Stimulated activated CD4-positive, alpha-beta T cell treated with anti-CD3 and anti-CD28 coated beads, Interleukin-1b, Interleukin-23, amount 100 ng/mL, for 24 hours (primary cell): ENCODE data around the gene OGFOD3.

Experiments used
- DNase-seq, 4 experiments: peaks; one replicate each; pipeline ENCODE4 v3.0.0-alpha.2; 2020; ENCODE audit warnings: low read depth in 4 of 4, low spot score in 1 of 4

Gene OGFOD3

DNA sequence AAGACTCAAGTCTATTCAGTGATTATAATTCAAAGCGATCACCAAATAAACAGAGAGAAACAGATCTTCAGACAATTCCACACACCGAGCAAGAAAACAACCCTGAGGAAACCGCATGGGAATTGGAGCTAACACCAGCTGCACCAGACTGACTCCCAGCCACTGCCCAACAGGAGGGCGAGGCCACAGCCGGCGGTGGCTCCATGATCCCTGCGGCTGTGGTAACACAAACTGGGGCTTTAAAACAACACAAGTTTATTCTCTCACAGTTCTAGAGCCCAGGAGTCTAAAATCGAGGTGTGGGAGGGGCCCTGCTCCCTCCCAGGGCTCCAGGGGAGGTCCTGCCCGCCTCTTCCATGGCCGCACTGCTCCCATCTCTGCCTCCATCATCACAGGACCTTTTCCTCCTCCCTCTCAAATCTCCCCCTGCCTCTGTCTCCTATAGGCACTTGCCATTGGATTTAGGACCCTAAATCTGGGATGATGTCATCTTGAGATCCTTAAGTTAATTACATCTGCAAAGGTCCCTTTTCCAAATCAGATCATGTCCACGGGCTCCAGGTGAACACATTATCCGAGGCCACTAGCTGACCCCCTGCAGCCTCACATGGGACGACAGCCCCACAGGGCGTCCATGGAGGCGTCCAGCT lies 10.0 kb downstream of the OGFOD3 start:
- no peak for DNase-seq

DNA sequence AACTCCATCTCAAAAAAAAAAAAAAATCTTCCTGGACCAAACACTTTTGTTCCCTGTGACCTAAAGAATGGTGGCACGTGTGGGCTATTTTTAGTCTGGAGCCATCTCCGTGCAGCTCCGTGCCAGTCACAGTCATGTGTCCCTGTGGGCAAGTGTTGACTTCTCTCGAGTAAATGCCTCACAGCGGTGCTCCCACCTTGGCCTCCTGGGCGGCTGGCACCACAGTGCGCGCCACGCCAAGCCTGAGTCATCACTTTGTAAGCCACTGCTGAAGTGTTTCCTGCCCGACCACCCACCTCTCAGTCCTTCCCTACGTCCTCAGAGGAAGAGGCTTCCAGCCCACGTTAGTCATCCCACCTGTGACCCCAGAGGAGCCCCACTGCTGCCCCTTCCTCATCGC lies 11.1 kb downstream of the OGFOD3 start:
- no peak for DNase-seq

DNA sequence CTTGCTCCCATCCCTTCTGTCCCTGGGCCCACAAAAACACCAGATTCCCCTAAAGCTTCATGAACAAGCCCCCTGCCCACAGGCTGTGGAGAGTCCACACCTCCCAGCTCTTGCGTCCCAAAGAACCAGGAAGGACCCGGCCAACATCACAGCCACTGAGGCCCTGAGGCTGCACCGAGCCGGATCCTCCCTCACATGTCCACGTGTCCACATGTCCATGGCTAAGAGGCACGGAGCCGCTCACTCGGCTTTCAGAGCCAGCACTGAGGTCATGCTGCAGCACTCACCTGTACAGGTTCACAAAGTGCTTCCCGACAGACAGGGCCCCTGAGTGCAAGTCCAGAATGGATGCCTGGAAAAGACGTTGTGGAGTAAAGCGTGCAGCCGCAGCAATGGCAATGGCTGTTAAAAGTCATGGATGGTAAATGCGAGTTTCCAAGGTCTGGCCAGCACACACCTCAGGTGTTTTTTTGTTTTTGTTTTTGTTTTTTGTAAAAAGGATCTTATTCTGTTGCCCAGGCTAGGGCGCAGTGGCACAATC lies 12.2 kb downstream of the OGFOD3 start:
- DNase-seq, result no peak

DNA sequence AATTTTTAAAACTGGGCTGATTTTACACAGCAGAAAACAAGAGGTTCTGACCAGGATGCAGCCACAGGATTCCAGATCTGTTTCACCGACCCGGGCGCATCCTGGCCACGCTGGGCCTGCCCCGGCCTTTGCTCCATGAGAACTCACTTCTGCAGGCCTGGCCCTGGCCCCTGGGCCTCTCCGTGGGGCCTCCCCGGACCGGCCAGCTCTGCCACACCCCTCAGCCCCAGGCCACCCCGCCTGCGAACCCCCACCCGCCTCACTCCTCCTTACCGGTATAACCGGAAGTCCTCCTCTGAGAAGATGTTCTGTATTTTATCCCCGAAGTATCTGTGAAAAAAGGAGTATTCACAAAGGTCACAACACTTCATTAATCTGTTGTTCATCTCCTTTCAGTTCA lies 13.3 kb downstream of the OGFOD3 start:
- no peak for DNase-seq

DNA sequence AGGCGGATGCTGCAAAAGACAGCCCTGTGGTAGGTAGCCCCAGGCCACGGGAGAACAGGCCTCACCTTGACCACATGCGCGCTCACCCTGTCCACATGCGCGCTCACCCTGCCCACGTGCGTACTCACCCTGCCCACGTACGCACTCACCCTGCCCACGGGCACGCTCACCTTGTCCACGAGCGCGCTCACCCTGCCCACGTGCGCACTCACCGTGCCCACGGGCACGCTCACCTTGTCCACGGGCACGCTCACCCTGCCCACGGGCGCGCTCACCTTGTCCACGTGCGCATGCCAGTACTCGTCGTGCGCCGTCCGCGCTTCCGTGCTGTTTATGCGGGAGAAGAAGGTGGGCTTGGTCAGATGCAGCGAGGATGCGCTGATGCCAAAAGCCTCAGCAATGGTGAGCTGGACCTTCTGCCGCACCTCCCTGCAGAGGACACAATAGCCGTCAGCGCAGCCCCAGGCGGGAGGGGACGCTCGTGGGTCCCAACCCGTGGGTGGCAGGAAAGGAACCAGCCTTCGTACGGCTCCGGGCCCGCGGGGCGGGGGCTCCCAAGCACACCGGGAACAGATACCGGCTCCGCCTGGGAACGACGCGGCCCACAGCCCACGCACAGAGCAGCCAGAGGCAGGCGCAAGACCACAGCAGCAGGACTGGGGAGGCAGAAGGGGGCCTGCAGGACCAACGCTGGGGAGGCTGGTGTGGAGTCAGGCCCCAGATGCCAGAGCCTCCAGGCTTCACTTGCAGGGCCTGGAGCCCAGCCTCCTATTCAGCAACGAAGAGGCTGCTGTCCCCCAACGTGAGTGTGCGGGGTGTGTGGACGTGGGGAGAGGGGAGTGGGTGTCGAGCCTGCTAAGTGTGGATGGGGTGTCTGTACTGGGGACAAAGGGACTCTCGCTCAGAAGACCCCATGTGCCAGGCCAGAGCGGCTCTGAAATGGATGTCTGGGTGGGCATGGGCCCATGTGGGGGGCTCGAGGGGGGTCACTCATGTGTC lies 14.4 kb downstream of the OGFOD3 start:
- DNase-seq, result no peak

DNA sequence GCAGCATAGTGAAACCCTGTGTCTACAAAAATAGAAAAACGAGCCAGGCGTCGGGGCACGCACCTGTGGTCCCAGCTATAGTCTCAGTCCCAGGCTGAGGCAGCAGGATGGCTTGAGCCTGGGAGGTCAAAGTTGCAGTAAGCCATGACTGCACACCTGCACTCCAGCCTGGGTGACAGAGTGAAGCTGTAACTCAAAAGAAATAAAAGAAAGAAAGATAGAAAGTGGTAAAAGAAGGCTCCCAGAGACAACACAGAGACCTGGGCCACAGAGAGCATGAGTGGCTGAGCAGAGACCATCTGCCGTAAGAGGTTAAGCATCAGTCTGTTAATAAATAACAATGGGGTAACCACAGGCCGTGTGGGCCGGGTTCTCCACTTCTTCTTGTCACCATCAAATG lies 15.5 kb downstream of the OGFOD3 start:
- no peak for DNase-seq

DNA sequence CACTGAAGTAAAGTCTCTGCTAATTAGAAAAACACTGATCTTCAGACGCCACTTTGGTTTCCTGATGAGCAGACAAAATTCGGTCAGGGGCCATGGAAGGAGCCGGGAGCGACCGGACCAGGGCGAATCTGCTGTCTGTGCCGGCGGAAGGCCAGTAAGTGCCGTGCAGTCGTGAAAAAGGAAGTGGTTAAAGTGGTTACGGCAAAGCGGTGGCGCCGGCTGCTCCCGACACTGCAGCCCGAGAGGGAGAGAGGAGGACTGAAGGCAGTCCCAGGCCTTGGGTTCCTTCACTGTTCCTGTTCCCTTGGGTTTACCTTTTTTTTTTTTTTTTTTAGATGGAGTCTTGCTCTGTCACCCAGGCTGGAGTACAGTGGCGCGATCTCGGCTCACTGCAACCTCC lies 17.6 kb downstream of the OGFOD3 start:
- DNase-seq, result peak in 2 of 4 experiments; percentile 26 to 28

DNA sequence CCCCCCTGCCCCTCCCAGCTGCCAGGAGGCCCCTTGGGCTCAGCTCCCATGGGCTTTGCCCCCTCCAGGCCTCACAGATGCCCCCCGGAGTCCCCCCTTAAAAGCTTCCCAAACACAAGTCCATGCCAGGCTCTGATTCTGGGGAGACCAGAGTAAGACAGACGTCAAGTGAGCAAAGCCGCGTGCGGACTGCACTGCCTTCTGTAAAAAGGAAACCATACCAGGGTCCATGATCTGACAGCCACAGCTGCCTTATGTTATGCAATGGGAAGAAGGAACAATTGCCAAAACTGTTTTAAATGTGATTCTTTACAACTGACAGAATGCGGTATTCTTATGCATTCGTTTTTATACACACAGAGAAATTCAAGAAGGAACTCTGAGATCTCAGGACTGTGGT lies 18.2 kb downstream of the OGFOD3 start:
- no peak for DNase-seq

DNA sequence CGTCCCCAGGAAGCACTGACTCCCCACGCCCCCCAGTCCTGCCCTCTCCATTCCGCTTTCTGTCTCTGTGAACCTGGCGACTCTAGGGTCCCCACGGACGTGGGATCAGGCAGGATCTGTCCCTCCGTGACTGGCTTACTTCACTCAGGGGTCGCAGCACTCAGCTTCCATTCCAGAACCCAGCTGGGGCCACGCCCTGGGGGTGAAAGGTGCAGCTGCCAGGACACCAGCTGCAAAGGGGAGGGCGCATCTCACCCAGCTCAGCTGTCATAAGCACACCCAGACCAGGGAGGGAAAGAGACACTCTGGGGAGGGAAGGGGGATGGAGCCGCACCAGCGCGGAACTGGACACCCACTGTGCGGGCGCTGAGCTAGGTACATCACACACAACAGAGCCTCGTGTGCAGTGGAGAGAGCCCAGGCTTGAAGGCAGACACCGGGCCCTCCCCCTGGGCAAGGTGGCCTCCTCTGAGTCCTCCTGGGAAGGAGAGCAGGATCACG lies 18.7 kb downstream of the OGFOD3 start:
- DNase-seq, result no peak

DNA sequence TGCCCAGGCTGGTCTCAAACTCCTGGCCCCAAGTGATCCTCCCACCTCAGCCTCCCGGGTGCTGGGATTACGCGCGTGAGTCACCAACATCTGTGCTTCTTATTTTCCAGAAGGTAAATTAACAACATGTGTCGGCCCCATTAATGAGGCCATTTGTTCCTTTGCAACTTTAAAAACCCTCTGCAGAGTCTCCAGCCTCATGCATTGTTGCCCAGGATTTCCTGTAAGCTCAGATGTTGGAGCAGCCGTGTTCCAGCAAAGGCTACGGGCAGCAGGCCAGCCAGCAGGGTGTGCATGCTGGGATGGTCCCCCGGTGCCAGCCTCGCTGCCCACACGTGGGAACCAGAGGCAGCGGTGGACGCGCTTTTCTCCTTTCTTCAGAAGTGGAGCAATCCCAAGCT lies 19.3 kb downstream of the OGFOD3 start:
- no peak for DNase-seq

DNA sequence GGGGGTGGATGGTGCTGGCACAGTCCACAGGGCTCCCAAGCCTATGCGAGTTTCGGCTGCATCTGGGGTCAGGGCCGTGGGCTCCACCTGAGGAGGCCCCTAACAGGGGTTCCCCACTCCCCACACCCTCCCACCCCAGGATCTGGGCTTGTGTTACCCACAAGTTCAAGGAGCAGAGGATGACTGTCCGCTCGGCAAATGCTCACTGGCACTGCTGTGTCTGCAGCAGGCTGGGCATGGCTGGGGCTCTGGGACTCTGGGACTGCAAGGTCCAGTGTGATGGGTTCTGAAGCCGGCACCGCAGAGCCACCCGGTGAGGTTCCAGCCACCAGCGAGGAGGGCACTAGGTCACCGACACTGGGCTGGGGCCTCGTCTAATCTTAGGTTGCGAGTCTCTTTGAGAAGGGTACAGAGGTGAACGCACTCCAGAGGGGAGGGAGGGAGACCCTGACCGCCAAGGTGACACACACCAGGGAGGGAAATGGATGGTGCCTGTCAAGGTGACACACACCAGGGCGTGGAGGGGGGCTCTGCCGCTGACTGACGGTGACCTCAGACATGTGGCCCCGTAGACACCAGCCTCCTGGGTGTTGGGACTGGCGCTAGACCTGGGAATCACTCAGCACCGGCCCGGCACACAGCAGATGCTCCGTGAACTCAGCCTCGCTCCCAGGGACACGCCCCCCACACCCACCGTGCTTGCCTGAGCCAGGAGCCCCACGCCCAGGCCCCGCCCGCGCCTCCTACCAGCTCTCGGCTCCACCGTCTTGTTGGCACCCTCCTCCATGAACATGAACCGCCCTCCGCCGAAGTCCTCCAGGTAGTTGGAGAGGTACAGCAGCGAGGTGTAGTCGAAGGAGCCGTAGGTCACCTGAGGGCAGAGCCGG lies 20.7 kb downstream of the OGFOD3 start:
- no peak for DNase-seq

DNA sequence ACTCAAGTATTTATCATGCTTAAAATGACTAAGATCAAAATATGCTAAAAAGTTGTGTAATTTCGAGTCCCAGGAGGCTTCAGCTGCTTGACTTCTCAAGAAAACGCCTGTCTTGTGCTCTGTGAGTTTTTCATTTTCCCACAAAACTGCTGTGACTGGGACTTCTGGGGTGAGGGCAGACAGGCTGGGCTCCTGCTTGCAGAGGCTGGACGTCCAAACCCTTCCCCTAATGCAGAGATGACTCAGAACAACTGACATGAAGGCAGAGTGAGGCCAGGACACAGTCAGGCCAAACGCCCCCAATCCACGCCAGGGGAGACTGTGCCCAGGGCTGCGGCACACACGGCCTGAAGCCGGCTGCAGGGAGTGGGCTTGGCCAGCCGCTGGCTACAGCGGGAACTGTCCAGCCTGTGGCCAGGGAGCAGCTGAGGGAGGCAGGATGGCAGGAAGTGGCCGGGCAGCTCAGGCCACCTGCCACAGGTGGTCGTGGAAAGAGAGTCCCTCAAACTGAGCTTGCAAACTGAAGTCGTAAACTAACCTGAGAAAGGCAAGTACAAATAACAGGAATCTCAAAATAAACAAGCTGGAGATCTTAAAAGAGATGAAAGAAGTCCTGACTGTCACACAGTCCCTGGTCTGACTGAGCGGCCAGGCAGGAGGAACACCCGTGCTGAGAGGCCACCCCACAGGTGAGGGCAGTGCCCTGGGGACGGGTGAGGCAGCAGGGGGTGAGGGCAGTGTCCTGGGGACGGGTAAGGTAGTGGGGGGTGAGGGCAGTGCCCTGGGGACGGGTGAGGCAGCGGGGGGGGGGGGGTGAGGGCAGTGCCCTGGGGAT lies 21.6 kb downstream of the OGFOD3 start:
- no peak for DNase-seq

DNA sequence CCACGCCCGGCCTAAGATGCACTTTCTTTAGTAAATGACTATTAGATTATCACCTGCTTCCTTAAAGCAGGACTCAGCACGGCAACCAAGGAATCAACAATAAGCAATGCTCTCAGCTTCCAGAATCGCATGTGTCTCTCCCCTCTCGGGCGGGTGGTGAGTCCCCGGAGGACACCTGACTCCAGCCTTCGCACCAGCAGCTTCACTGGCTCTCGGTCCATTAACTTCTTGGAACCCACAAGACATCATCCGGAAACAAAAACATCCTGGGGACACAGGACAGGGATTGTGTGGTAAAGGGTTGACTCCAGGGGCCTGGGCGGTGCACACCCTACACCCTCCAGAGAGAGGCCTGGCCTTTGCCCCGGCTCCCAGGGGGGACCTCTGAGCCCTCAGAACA lies 24.1 kb downstream of the OGFOD3 start:
- DNase-seq, result no peak

DNA sequence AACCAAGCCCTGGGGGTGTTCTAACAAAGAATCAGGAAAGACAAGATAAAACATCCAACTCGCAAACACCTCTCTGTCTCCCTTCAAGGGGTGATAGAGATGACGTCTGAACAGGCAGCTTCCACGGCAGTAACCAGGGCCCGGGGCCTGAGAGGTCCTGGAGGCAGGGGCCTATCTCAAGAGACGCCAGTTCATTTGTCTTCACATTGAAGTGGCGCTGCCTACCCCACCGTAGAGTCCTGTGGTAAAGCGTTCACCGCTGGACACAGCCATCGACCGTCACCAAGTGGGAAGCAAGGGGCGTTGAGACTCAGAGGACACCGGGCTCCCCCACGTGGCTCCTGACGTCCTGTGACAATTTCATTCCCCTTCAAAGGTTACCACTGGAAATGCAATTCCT lies 25.4 kb downstream of the OGFOD3 start:
- DNase-seq, result no peak

DNA sequence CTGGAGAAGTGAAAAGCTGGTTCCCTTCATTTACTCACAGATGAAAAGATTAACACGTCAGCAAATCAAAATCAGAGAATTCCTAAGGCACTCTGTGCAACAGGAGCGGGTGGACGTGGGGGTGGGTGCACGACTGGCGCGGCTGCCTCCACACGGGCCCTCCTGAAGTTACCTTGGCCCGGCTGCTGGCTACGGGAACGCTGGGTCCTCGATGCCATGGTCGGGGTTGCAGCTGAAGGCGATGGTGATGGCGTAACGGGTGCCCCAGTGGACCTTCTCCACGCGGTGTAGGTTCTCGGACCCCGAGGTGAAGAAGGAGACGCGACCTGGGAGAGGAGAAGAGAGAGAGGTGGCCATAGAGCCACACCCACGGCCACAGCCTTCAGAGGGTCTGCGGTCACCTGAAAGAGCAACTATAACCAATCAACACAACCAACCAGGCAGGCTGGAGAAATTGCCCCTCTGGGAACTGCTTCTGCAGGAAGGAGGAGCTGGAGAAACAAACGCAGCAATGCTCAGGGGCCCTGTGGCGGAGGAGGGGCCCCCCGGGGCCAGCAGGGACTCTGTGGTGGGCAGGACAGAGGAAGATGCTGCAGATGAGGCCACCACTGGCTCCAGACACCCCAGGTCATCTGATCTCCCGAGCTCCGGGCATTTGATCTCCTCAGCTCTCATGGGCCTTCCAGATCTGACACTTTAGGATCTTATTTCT lies 26.0 kb downstream of the OGFOD3 start:
- no peak for DNase-seq

DNA sequence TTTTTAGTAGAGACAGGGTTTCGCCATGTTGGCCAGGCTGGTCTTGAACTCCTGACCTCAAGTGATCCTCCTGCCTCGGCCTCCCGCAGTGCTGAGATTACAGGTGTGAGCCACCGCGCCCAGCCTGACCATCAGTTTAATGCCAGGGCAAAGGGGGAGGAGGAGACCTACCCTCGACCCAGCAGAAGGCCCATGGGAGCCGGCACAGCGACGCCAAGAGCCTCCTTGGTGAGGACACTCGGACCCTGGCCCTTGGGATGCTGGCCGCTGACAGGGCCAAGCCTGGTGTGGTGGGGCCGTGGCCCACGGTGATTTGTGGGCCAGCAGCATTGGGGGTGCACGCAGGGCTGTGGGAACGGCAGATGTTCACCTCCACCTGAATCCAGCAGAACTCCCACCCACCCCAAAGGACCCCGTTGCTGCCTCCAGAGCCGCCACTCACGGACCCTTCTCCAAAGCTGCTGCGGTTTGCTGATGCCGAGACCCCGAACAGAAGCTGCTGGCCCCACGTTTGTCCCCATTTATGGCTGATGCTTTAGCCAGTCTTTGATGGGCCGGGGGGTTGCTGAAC lies 26.8 kb downstream of the OGFOD3 start:
- DNase-seq, result no peak

DNA sequence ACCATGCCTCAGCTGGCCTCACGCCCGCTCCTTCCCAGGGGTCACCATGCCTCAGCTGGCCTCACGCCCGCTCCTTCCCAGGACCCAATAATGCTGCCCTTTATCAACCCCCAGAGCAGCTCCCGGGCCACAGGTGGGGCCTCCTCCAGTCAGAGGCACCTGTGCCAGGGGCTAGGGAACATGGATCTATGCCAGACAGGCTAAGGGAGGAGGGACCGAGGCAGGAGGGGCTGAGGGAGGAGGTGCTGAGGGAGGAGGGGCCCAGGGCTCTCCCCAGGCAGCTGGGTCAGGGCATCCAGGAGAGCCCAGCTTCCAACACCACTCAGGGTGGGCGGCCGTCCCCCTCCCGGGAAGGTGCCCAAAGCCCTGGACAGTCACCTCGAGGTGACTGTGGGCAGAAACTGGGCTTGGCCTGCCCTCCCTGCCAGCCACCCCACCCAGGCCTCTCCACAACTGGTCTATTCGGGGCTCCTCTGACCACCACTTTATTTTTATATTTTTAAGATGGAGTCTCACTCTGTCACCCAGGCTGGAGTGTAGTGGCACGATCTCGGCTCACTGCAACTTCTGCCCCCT lies 27.4 kb downstream of the OGFOD3 start:
- no peak for DNase-seq

DNA sequence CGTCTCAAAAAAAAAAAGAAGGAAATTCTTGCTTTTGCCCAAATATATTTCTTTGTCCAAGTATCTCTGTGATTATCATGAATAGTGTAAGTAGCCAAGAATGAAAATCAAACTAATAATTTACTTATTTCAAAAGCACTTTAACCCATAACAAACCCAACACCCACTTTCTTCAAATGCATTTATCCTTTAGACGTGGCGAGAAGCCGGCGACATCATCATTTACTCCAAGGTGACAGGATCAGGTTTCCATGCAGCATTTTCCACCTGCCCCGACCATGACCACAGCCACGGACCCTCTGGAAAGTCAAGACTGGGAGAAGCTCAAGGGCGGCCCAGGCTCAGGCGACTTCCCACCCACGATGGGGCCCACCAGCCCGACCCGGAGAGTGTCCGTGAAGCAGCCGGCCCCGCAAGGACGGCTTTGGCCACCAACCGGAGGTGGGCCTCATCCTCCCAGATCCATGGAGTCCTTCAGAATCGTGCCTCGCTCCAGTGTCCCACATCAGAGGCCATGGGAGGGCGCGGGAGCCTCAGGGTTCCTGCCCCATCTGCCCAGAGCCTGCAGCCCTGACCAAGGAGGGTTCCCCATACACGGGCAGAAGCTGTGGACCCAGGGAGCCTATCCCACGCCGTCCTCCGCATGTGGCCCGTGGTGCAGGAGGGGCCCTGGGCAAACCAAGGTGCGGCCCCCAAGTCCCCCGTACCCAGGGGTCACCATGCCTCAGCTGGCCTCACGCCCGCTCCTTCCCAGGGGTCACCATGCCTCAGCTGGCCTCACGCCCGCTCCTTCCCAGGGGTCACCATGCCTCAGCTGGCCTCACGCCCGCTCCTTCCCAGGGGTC lies 28.1 kb downstream of the OGFOD3 start:
- no peak for DNase-seq
